Measurements from ENCODE around the gene PAFAH1B1. TPM values are rescaled to one million over a fixed set of nuclear protein-coding genes. Genes with fewer than 3 reads are reported as not detected.

Gene PAFAH1B1
- total RNA-seq, 1 experiment from 2014 or later: 210 TPM

- TSS peak; percentile 52 for BruUV-seq (replicated peaks)
- DNase-seq (ENCODE audit: low spot score): peak; percentile 13
- Histone ChIP-seq H3K4me3 (ENCODE audit: low read depth, low read length, poor library complexity, severe bottlenecking) (peak overlapping the region; percentile 97), H3K27ac (ENCODE audit: low read depth, low read length, poor library complexity, severe bottlenecking) (peak overlapping the region; percentile 95), H3K36me3 (ENCODE audit: insufficient read depth, low read length, poor library complexity, severe bottlenecking) (no peaks in the 10 kb centered on the region), H3K4me1 (ENCODE audit: insufficient read depth, low read length, poor library complexity, severe bottlenecking) (peaks cover 24% of the 10 kb centered on the region), H3K9me3 (ENCODE audit: low read depth, low read length, poor library complexity, severe bottlenecking) (no peaks in the 10 kb centered on the region), H3K27me3 (replicated peaks; ENCODE audit: insufficient read depth, low read depth, low read length, poor library complexity) (no peaks in the 10 kb centered on the region)
- TF ChIP-seq CTCF (conservative IDR thresholded peaks at IDR 0.05; ENCODE audit: low read depth, low read length): no peak
- ChIA-PET CTCF (no interaction called here), POLR2A (ENCODE audit: low non-redundant PET) (no interaction called here)
- intact Hi-C loops (cut with micrococcal nuclease; ENCODE audit: unreplicated experiment): loop anchor here (2.0 to 10.0 kb wide), 3 partner anchors 80 to 198 kb away; partner anchors contain the start of gene METTL16
Measured at GRCh38 chr17:2594722-2595599, 1.5 kb downstream of the PAFAH1B1 start.

- Histone ChIP-seq H3K4me1 (ENCODE audit: insufficient read depth, low read length, poor library complexity, severe bottlenecking) (peaks cover 24% of the 10 kb centered on the region), H3K4me3 (ENCODE audit: low read depth, low read length, poor library complexity, severe bottlenecking) (peak overlapping the region; percentile 97), H3K9me3 (ENCODE audit: low read depth, low read length, poor library complexity, severe bottlenecking) (no peaks in the 10 kb centered on the region), H3K27me3 (replicated peaks; ENCODE audit: insufficient read depth, low read depth, low read length, poor library complexity) (no peaks in the 10 kb centered on the region), H3K36me3 (ENCODE audit: insufficient read depth, low read length, poor library complexity, severe bottlenecking) (no peaks in the 10 kb centered on the region), H3K27ac (ENCODE audit: low read depth, low read length, poor library complexity, severe bottlenecking) (no peak overlapping the region)
- POLR2A ChIA-PET (ENCODE audit: low non-redundant PET): no interaction called here
- intact Hi-C loops (cut with micrococcal nuclease; ENCODE audit: unreplicated experiment): loop anchor here (2.0 to 10.0 kb wide), 2 partner anchors 79 to 81 kb away; partner anchors contain the start of gene METTL16
- DNase-seq (ENCODE audit: low spot score): no peak
- BruUV-seq (replicated peaks): no TSS peak
- CTCF ChIA-PET: no interaction called here
- TF ChIP-seq EZH2 (IDR thresholded peaks at IDR 0.05; ENCODE audit: borderline replicate concordance, low read depth, low read length, poor library complexity, severe bottlenecking) (no peak), CTCF (conservative IDR thresholded peaks at IDR 0.05; ENCODE audit: low read depth, low read length) (no peak)
Measured at GRCh38 chr17:2595716-2596115, 2.3 kb downstream of the PAFAH1B1 start.

- Histone ChIP-seq H3K27me3 (replicated peaks; ENCODE audit: insufficient read depth, low read depth, low read length, poor library complexity) (no peaks in the 10 kb centered on the region), H3K27ac (ENCODE audit: low read depth, low read length, poor library complexity, severe bottlenecking) (no peak overlapping the region), H3K4me3 (ENCODE audit: low read depth, low read length, poor library complexity, severe bottlenecking) (no peak overlapping the region), H3K4me1 (ENCODE audit: insufficient read depth, low read length, poor library complexity, severe bottlenecking) (peaks cover 21% of the 10 kb centered on the region), H3K36me3 (ENCODE audit: insufficient read depth, low read length, poor library complexity, severe bottlenecking) (no peaks in the 10 kb centered on the region), H3K9me3 (ENCODE audit: low read depth, low read length, poor library complexity, severe bottlenecking) (no peaks in the 10 kb centered on the region)
- no peak for TF ChIP-seq CTCF (conservative IDR thresholded peaks at IDR 0.05; ENCODE audit: low read depth, low read length)
- TF ChIP-seq EZH2 (IDR thresholded peaks at IDR 0.05; ENCODE audit: borderline replicate concordance, low read depth, low read length, poor library complexity, severe bottlenecking): no peak
- intact Hi-C loops (cut with micrococcal nuclease; ENCODE audit: unreplicated experiment): loop anchor here (10.0 kb wide), 1 partner anchor 83 kb away; the partner anchor contains the start of gene METTL16
- ChIA-PET CTCF (no interaction called here), POLR2A (ENCODE audit: low non-redundant PET) (no interaction called here)
- no TSS peak for BruUV-seq (replicated peaks)
- no peak for DNase-seq (ENCODE audit: low spot score)
Measured at GRCh38 chr17:2598166-2598565, 4.7 kb downstream of the PAFAH1B1 start.

Measured in A673 (cell line).